SH-SY5Y (cell line): ENCODE data around the gene SST.

Source experiments
- GATA2 ChIP-seq: IDR thresholded peaks from 2 replicates; pipeline ENCODE4 v1.6.1; 2011; ENCODE audit warnings: mild to moderate bottlenecking, low read depth, low read length
- GATA3 ChIP-seq: IDR thresholded peaks from 2 replicates; pipeline ENCODE4 v1.6.1; 2011; ENCODE audit warnings: low read depth, mild to moderate bottlenecking, low read length, moderate library complexity

GRCh38 chr3:187629711-187630110 is 40.5 kb downstream of the SST start:
- no peak for TF ChIP-seq GATA2
- no peak for TF ChIP-seq GATA3
